A549 (cell line): ENCODE measurements around the gene CEP112. TPM values are rescaled to one million over a fixed set of nuclear protein-coding genes. Genes with fewer than 3 reads are reported as not detected.
"Not testable (repeated sequence)": the region's sequence is repeated elsewhere in the genome, so short reads cannot be mapped to it uniquely, and the experiment has no call there.

Experiments used
- ATAC-seq, 2 experiments: fragments of 200-7000 bp in 1 of 2; fragments of >200 bp in 1 of 2; cut with Nextera tagmentation in 1 of 2; cut with Tn5 transposase in 1 of 2; 3 replicates each; pipeline versions ENCODE4 v1.8.0 to v1.9.1; 2018 to 2020; ENCODE audit warnings: mild to moderate bottlenecking in 1 of 2, moderate library complexity in 1 of 2
- CTCF ChIA-PET: fragments of 300-600 bp; sonication (Branson Sonifier 250); formaldehyde crosslinking; extraction: SDS; loops from one replicate; lab custom pipeline; 2021; ENCODE audit warnings: antibody characterized with exemption, inconsistent platforms; lab: Yijun Ruan, JAX
- POLR2A ChIA-PET: fragments of 350-600 bp; formaldehyde crosslinking; extraction: SDS; loops from one replicate; lab custom pipeline; 2021; ENCODE audit warnings: antibody characterized with exemption, inconsistent platforms; lab: Yijun Ruan, JAX
- DNase-seq, 2 experiments: peaks; one replicate each; pipeline versions ENCODE4 v3.0.0 to v3.0.0-alpha.2; 2011 to 2016; ENCODE audit warnings: low read depth in 1 of 2, low spot score in 1 of 2
- FAIRE-seq: peaks from 2 replicates; lab custom pipeline; 2011; peaks lifted over from hg19 to GRCh38; lab: Jason Lieb, UNC
- H3K27ac ChIP-seq, 2 experiments: fragments of >200 bp; sonication (Bioruptor Twin); formaldehyde crosslinking; 3 replicates each; pipeline ENCODE4 v1.5.1; 2016 to 2017
- H3K4me1 ChIP-seq: fragments of >200 bp; sonication (Bioruptor Twin); formaldehyde crosslinking; 3 replicates; pipeline ENCODE4 v1.6.1; 2016
- H3K4me2 ChIP-seq: fragments of >200 bp; sonication (Bioruptor Twin); formaldehyde crosslinking; 3 replicates; pipeline ENCODE4 v1.6.1; 2016
- H3K4me3 ChIP-seq: fragments of >200 bp; sonication (Bioruptor Twin); formaldehyde crosslinking; 3 replicates; pipeline ENCODE4 v1.5.1; 2016
- H3K9me3 ChIP-seq: fragments of >200 bp; sonication (Bioruptor Twin); formaldehyde crosslinking; 3 replicates; pipeline ENCODE4 v1.6.1; 2016
- BCL3 ChIP-seq: fragments of >200 bp; sonication (Bioruptor Twin); formaldehyde crosslinking; IDR thresholded peaks from 3 replicates; pipeline ENCODE4 v1.6.1; 2016
- BHLHE40 ChIP-seq: IDR thresholded peaks from 2 replicates; pipeline ENCODE4 v1.6.1; 2012; ENCODE audit warnings: low read depth, low read length, inconsistent platforms
- CEBPB ChIP-seq, 2 experiments: fragments of >200 bp in 1 of 2; sonication (Bioruptor Twin) in 1 of 2; formaldehyde crosslinking in 1 of 2; IDR thresholded peaks; 2 replicates each; pipeline ENCODE4 v1.6.1; 2012 to 2016
- CHD2 ChIP-seq: fragments of 150-350 bp; IDR thresholded peaks from 2 replicates; pipeline ENCODE4 v1.6.1; 2014; ENCODE audit warnings: low read length; ENCODE audit not compliant: partially characterized antibody
- EHF ChIP-seq: fragments of 250-450 bp; sonication (Bioruptor Pico); IDR thresholded peaks from 2 replicates; pipeline ENCODE4 v1.5.0; 2020; ENCODE audit warnings: mild to moderate bottlenecking
- EHMT2 ChIP-seq: fragments of 200-600 bp; sonication (generic); IDR thresholded peaks from 2 replicates; pipeline ENCODE4 v1.6.1; 2016; ENCODE audit warnings: antibody characterized with exemption, low read depth, mild to moderate bottlenecking, moderate library complexity
- EP300 ChIP-seq, 2 experiments: fragments of >200 bp; sonication (Bioruptor Twin); formaldehyde crosslinking; IDR thresholded peaks; 2 replicates in 1 of 2; 3 replicates in 1 of 2; pipeline ENCODE4 v1.6.1; 2016 to 2017
- ESRRA ChIP-seq: fragments of 150-350 bp; IDR thresholded peaks from 2 replicates; pipeline ENCODE4 v1.6.1; 2014; ENCODE audit warnings: mild to moderate bottlenecking, low read length, borderline replicate concordance
- FOSB ChIP-seq: fragments of 250-450 bp; sonication (Bioruptor Pico); IDR thresholded peaks from 2 replicates; pipeline ENCODE4 v1.5.0; 2020; ENCODE audit warnings: mild to moderate bottlenecking, moderate library complexity
- FOSL2 ChIP-seq, 2 experiments: fragments of 450-650 bp in 1 of 2; fragments of >200 bp in 1 of 2; sonication (Bioruptor Twin) in 1 of 2; formaldehyde crosslinking; IDR thresholded peaks; 2 replicates each; pipeline versions ENCODE4 v1.5.0 to v1.6.1; 2016 to 2020; ENCODE audit warnings: mild to moderate bottlenecking in 1 of 2, moderate library complexity in 1 of 2
- GATA3 ChIP-seq: IDR thresholded peaks from 2 replicates; pipeline ENCODE4 v1.6.1; 2012; ENCODE audit warnings: borderline replicate concordance
- HES2 ChIP-seq: fragments of >200 bp; sonication (Bioruptor Twin); formaldehyde crosslinking; IDR thresholded peaks from 2 replicates; pipeline ENCODE4 v1.6.1; 2016
- HOXB13 ChIP-seq: fragments of 250-450 bp; sonication (Bioruptor Pico); IDR thresholded peaks from 2 replicates; pipeline ENCODE4 v1.5.0; 2020; ENCODE audit warnings: low read depth, mild to moderate bottlenecking, moderate library complexity
- HOXB5 ChIP-seq: fragments of 250-450 bp; sonication (Bioruptor Pico); IDR thresholded peaks from 2 replicates; pipeline ENCODE4 v1.5.0; 2020; ENCODE audit warnings: mild to moderate bottlenecking, moderate library complexity
- JUN ChIP-seq, 2 experiments: fragments of >200 bp; sonication (Bioruptor Twin); formaldehyde crosslinking; IDR thresholded peaks; 2 replicates in 1 of 2; 3 replicates in 1 of 2; pipeline ENCODE4 v1.6.1; 2016 to 2017
- JUNB ChIP-seq: fragments of >200 bp; sonication (Bioruptor Twin); formaldehyde crosslinking; IDR thresholded peaks from 2 replicates; pipeline ENCODE4 v1.6.1; 2016
- KDM1A ChIP-seq: fragments of 200-600 bp; sonication (generic); IDR thresholded peaks from 2 replicates; pipeline ENCODE4 v1.6.1; 2016; ENCODE audit warnings: low read depth, mild to moderate bottlenecking
- KDM5A ChIP-seq: fragments of 200-600 bp; sonication (generic); IDR thresholded peaks from 2 replicates; pipeline ENCODE4 v1.6.1; 2016; ENCODE audit warnings: antibody characterized with exemption, mild to moderate bottlenecking
- MAFK ChIP-seq: fragments of 450-650 bp; IDR thresholded peaks from 2 replicates; pipeline ENCODE4 v1.6.1; 2014; ENCODE audit not compliant: partially characterized antibody
- MAX ChIP-seq: IDR thresholded peaks from 2 replicates; pipeline ENCODE4 v1.6.1; 2012
- MAZ ChIP-seq: fragments of 150-350 bp; IDR thresholded peaks from 2 replicates; pipeline ENCODE4 v1.6.1; 2014; ENCODE audit warnings: antibody characterized with exemption, low read depth, low read length, borderline replicate concordance
- MYC ChIP-seq: IDR thresholded peaks from 2 replicates; pipeline ENCODE4 v1.6.1; 2012; ENCODE audit warnings: mild to moderate bottlenecking, inconsistent platforms, low read length, improper control_type of control experiment, borderline replicate concordance
- NFE2L2 ChIP-seq: fragments of 150-350 bp; conservative IDR thresholded peaks from 2 replicates; pipeline ENCODE4 v1.6.1; 2014; ENCODE audit warnings: low read length
- NPAS2 ChIP-seq: fragments of 250-450 bp; sonication (Bioruptor Pico); IDR thresholded peaks from 2 replicates; pipeline ENCODE4 v1.8.0; 2022; ENCODE audit warnings: mild to moderate bottlenecking, moderate library complexity, borderline replicate concordance
- PHF8 ChIP-seq: fragments of 200-600 bp; sonication (generic); IDR thresholded peaks from 2 replicates; pipeline ENCODE4 v1.6.1; 2016; ENCODE audit warnings: low read depth, mild to moderate bottlenecking, antibody characterized with exemption, moderate library complexity, borderline replicate concordance
- RAD21 ChIP-seq, 2 experiments: fragments of >200 bp in 1 of 2; sonication (Bioruptor Twin) in 1 of 2; formaldehyde crosslinking in 1 of 2; IDR thresholded peaks in 1 of 2; conservative IDR thresholded peaks in 1 of 2; 2 replicates in 1 of 2; 3 replicates in 1 of 2; pipeline ENCODE4 v1.6.1; 2012 to 2018; ENCODE audit warnings: inconsistent platforms in 1 of 2
- REST ChIP-seq: fragments of 200-600 bp; sonication (generic); IDR thresholded peaks from 2 replicates; pipeline ENCODE4 v1.6.1; 2016; ENCODE audit warnings: antibody characterized with exemption, mild to moderate bottlenecking, moderate library complexity
- RFX5 ChIP-seq: fragments of 450-650 bp; IDR thresholded peaks from 2 replicates; pipeline ENCODE4 v1.7.1; 2014; ENCODE audit warnings: antibody characterized with exemption, mild to moderate bottlenecking, moderate library complexity
- SMC3 ChIP-seq: fragments of >200 bp; sonication (Bioruptor Twin); formaldehyde crosslinking; IDR thresholded peaks from 3 replicates; pipeline ENCODE4 v1.6.1; 2018; ENCODE audit warnings: inconsistent platforms
- ZC3H11A ChIP-seq: fragments of 450-650 bp; IDR thresholded peaks from 2 replicates; pipeline ENCODE4 v1.6.1; 2014; ENCODE audit warnings: antibody characterized with exemption, mild to moderate bottlenecking
- ZFP36 ChIP-seq: fragments of 450-650 bp; IDR thresholded peaks from 2 replicates; pipeline ENCODE4 v1.6.1; 2014; ENCODE audit warnings: borderline replicate concordance; ENCODE audit not compliant: partially characterized antibody
- ZSCAN20 ChIP-seq: fragments of 250-450 bp; sonication (Bioruptor Pico); IDR thresholded peaks from 2 replicates; pipeline ENCODE4 v1.8.0; 2022; ENCODE audit warnings: mild to moderate bottlenecking, moderate library complexity
- WGBS: methylation state at CpG from one replicate; pipeline ENCODE4 v1.1.6; 2017; ENCODE audit errors: missing lambda C conversion rate; 5-methylcytosine and 5-hydroxymethylcytosine counted together
- polyA plus RNA-seq, 4 experiments: library from polyadenylated mRNA; depleted of rRNA in 3 of 4; stranded (reverse); fragments of >200 nt; fragmentation: RNase III in 1 of 4; extraction: RNeasy Plus Mini Kit Qiagen cat#74134 plus additional on column Dnase treatment in 1 of 4; gene quantifications; 2 replicates in 3 of 4; 3 replicates in 1 of 4; pipeline ENCODE4 v1.2.3, GENCODE V29; 2011 to 2017

CEP112 gene
- polyA plus RNA-seq, 2 of the 4 experiments (the other 2 are of a cell fraction) = 9.6 to 15.2 TPM

DNA sequence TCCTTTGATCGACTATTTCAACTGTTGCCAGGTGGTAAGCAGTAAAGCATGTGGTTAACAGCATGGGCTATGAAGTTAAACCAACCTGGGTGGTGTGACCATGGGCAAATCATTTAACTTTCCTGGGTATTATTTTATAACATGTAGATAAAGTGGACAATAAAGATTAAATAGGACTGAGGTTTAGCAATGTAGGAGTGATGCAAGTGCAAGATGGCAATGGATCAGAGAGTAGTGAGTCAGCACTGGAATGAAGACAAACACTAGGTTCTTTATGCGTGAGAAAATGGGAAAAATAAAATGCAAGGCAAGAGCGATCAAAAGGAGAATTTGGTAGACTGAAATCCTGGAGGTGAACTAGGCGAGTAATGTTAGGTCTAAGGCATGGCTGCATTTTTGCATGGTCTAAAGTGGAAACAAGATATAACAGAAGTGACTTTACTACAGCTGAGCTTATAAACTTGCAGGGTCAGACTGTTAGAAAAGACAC, 408.0 kb downstream of the CEP112 start:
- DNase-seq = peak; percentile 16 to 89
- TF ChIP-seq BHLHE40 (no peak), SMC3 (peak; percentile 68), MAZ (no peak), EP300 (IDR thresholded peaks at IDR 0.05) (peak; percentile 97), GATA3 (peak; percentile 98), FOSL2 (IDR thresholded peaks at IDR 0.05) (peak; percentile 99), FOSL2 (CRISPR knock-in tag; IDR thresholded peaks at IDR 0.05) (peak; percentile 98), REST (no peak), PHF8 (no peak), MAX (peak; percentile 52), HOXB13 (CRISPR knock-in tag) (peak; percentile 56), HES2 (peak; percentile 99), NPAS2 (CRISPR knock-in tag) (no peak), ESRRA (no peak), ZC3H11A (no peak), NFE2L2 (peak; percentile 43; the same call in 1 of the 2 replicates), ZFP36 (peak; percentile 21), JUN (IDR thresholded peaks at IDR 0.05) (peak; percentile 99), FOSB (CRISPR knock-in tag) (peak; percentile 15; the same call in 1 of the 2 replicates), MAFK (peak; percentile 81), KDM5A (no peak), JUNB (peak; percentile 100), RAD21 (conservative IDR thresholded peaks at IDR 0.05 in 1 of 2, IDR thresholded peaks at IDR 0.05 in 1 of 2) (peak; percentile 33 to 74; a peak in 4 of 5 replicates), EHMT2 (peak; percentile 80; the same call in 1 of the 2 replicates), ZSCAN20 (0 out of 2 replicates have a peak, but pooled peaks have one; percentile 62), BCL3 (peak; percentile 99), CHD2 (no peak), EHF (no peak), CEBPB (IDR thresholded peaks at IDR 0.05) (peak; percentile 100), RFX5 (no peak; the same call in 1 of the 2 replicates), MYC (0 out of 2 replicates have a peak, but pooled peaks have one; percentile 46), KDM1A (no peak), HOXB5 (CRISPR knock-in tag) (peak; percentile 41; the same call in 1 of the 2 replicates)
- WGBS = 12% methylated on average over 4 of the region's 4 CpGs
- ChIA-PET POLR2A (interaction anchor here (1.1 kb wide), 1 partner anchor 33 kb away, joined by 3 read pairs; no protein-coding TSS in a partner anchor), CTCF (interaction anchor here (2.4 kb wide), 1 partner anchor 11 kb away, joined by 13 read pairs; no protein-coding TSS in a partner anchor)
- peak; percentile 100 for FAIRE-seq
- peak; percentile 83 to 87 for ATAC-seq
- peak overlapping the region; percentile 76 to 93 for H3K27ac ChIP-seq
- peak overlapping the region; percentile 88 for H3K4me2 ChIP-seq
- H3K4me1 ChIP-seq = peaks cover 33% of the 10 kb centered on the region
- peak overlapping the region; percentile 14; the same call in 2 of the 3 replicates for H3K4me3 ChIP-seq
- H3K9me3 ChIP-seq = peaks cover 12% of the 10 kb centered on the region

- FAIRE-seq, H3K4me3 ChIP-seq, H3K4me2 ChIP-seq, CTCF ChIA-PET, DNase-seq, POLR2A ChIA-PET, ATAC-seq: not testable (repeated sequence)
- WGBS = 95% methylated on average over 1 of the region's 1 CpG
- H3K27ac ChIP-seq = peak overlapping the region in 1 of 2 experiments; percentile 44; a peak in 3 of 6 replicates
- H3K4me1 ChIP-seq = peaks cover 33% of the 10 kb centered on the region
- peaks cover 12% of the 10 kb centered on the region for H3K9me3 ChIP-seq
Measured at GRCh38 chr17:65782104-65782706, 409.7 kb downstream of the CEP112 start.
